IPS-15b (cell line): ENCODE results near the gene GFRA1.

Experiments used
- H3K27me3 ChIP-seq: one replicate; pipeline ENCODE4 v1.6.1; 2013; ENCODE audit warnings: low read length; ENCODE audit not compliant: control insufficient read depth, insufficient read depth
- H3K36me3 ChIP-seq: one replicate; pipeline ENCODE4 v1.6.1; 2013; ENCODE audit warnings: low read length; ENCODE audit not compliant: control insufficient read depth, insufficient read depth
- H3K4me1 ChIP-seq: one replicate; pipeline ENCODE4 v1.6.1; 2013; ENCODE audit warnings: mild to moderate bottlenecking, low read length; ENCODE audit not compliant: control insufficient read depth, insufficient read depth
- H3K4me3 ChIP-seq: one replicate; pipeline ENCODE4 v1.5.1; 2013; ENCODE audit warnings: low read depth, low read length
- H3K9ac ChIP-seq: one replicate; pipeline ENCODE4 v1.6.1; 2013; ENCODE audit warnings: low read depth, mild to moderate bottlenecking, low read length
- H3K9me3 ChIP-seq: one replicate; pipeline ENCODE4 v1.6.1; 2013; ENCODE audit warnings: mild to moderate bottlenecking, low read length; ENCODE audit not compliant: control insufficient read depth, insufficient read depth

GFRA1 gene

DNA sequence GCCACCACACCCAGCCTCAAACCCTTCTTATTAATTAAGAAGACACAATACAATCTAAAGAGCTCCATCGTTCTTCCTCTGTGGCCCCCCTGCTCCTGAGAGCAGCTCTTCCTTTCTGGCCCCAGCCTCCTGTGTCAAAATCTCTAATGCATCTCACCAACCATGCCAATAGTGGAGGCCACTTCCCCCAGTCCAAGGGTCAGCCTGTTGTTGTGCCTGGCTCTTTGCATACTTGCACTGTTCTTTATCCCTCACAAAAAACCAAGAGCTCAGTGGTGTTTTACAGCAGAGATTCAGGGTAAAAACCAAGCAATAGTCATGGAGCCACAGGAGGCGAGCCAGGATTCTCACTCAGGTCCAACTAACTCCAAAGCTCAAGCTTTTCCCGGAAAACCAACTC is 190.2 kb downstream of the GFRA1 start:
- Histone ChIP-seq H3K27me3 (no peaks in the 10 kb centered on the region), H3K36me3 (no peaks in the 10 kb centered on the region), H3K9me3 (no peaks in the 10 kb centered on the region), H3K9ac (no peak overlapping the region), H3K4me3 (no peak overlapping the region), H3K4me1 (no peaks in the 10 kb centered on the region)

DNA sequence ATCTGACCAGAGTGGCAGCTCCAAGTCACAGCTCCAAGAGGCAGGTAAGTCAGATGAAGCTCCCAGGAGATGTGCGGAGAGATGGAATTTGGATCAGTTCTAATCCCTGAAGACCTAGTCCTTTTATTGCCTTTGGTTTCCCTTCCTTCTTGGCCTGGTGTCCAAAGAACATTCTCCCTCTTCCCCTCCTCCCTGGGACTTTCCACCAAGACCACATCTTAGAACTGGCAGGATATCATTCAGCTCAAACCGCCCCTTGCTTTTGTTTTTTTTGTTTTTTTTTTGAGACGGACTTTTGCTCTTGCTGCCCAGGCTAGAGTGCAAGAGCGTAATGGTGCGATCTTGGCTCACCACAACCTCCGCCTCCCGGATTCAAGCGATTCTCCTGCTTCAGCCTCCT is 190.8 kb downstream of the GFRA1 start:
- Histone ChIP-seq H3K9ac (no peak overlapping the region), H3K27me3 (no peaks in the 10 kb centered on the region), H3K9me3 (no peaks in the 10 kb centered on the region), H3K36me3 (no peaks in the 10 kb centered on the region), H3K4me1 (no peaks in the 10 kb centered on the region), H3K4me3 (no peak overlapping the region)

DNA sequence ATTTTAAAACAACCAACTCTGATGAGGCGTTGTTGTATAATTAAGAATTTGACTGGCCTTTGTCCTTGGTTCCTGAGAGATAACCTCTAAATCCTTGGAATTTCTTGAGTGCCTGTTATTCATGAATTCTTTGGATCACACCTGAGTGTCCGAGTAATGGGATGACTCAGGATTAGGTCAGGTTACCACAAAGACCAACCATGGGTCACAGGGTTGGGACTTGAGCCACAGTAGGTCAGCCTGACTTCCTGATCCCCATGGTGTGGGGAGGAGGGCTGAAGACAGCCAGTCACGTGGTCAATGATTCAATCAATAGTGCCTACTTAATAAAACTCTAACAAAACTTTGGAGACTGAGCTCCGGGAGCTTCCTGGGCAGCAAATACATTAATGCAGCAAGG is 192.5 kb downstream of the GFRA1 start:
- H3K36me3 ChIP-seq, result no peaks in the 10 kb centered on the region
- no peak overlapping the region for H3K4me3 ChIP-seq
- H3K4me1 ChIP-seq, result no peaks in the 10 kb centered on the region
- no peaks in the 10 kb centered on the region for H3K9me3 ChIP-seq
- H3K9ac ChIP-seq, result no peak overlapping the region
- H3K27me3 ChIP-seq, result no peaks in the 10 kb centered on the region

DNA sequence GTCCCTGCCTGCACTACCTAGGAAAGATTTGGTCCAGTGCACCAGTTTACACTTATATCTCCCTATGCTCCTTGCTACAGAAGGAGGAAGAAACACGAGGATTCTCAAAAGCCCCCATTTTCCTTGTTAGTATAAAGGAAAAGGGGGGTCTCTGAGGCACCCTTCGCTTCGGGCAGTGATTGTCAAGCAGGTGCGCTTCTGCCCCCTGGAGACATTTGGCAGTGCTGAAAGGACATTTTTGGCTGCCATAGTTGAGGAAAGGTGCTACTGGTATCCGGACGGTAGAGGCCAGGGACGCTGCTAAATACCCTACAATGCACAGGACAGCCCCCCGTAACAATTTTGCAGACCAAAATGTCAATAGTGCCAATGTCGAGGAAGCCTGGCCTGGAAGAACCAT is 193.7 kb downstream of the GFRA1 start:
- Histone ChIP-seq H3K9ac (no peak overlapping the region), H3K9me3 (no peaks in the 10 kb centered on the region), H3K4me3 (no peak overlapping the region), H3K36me3 (no peaks in the 10 kb centered on the region), H3K4me1 (no peaks in the 10 kb centered on the region), H3K27me3 (no peaks in the 10 kb centered on the region)

DNA sequence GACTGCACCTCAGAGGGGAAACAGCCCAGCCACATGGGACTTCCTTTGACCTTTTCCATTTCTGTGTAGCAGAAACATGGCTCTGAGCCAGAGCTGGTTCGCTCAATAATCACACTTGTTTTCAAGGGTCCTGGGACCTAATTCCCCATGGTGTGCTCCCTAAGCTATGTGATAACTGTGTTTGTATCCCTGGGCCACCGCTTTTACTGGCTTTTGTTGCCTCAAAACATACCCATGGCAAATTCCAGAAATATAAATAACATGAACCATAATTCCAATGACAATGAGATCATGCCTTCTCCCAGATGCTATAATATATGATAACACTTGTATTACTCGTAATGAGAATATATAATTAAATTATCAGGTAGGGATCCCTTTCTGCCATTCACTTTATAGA is 196.4 kb downstream of the GFRA1 start:
- no peaks in the 10 kb centered on the region for H3K9me3 ChIP-seq
- no peak overlapping the region for H3K9ac ChIP-seq
- no peaks in the 10 kb centered on the region for H3K4me1 ChIP-seq
- H3K36me3 ChIP-seq, result no peaks in the 10 kb centered on the region
- no peak overlapping the region for H3K4me3 ChIP-seq
- H3K27me3 ChIP-seq, result no peaks in the 10 kb centered on the region

DNA sequence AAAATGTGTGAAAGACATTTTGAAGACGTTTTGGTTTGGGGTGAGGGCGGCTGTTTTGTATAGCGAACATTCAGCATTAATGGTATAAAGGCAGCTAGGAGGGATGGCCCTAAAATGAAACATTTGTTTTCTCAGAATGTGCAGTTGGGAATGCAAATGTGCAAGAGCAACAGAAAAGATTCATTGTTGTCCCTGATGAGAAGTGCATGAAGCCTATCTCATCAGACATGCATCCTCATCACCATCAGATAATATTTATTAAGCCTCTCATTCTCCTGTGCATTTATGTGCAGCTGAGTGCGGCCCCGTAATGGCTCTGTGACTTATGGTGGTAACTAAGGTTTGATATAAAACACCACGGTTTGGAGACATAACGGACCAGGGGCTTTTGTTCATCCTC is 199.5 kb downstream of the GFRA1 start:
- Histone ChIP-seq H3K9me3 (no peaks in the 10 kb centered on the region), H3K9ac (no peak overlapping the region), H3K4me1 (peaks cover 3% of the 10 kb centered on the region), H3K27me3 (no peaks in the 10 kb centered on the region), H3K36me3 (no peaks in the 10 kb centered on the region), H3K4me3 (no peak overlapping the region)

DNA sequence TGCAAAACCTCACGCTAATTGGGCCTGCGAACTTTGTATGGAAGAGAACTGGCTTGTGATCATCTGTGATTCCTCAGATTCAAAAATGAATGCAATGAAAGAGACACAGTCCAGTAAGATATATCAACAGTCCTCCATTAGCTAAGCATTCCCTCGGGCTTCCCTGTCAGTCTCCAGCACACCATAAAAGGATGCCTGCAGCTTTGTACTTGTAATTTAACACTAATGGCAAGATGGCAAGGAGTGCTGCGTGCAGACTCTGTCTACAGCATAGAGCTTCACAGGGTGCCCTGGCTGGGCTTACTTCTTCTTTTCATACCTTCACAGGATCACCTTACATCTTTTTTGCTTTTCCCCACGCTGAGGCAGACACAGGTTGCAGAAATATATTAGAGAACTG is 200.0 kb downstream of the GFRA1 start:
- Histone ChIP-seq H3K4me1 (peaks cover 3% of the 10 kb centered on the region), H3K27me3 (no peaks in the 10 kb centered on the region), H3K9me3 (no peaks in the 10 kb centered on the region), H3K36me3 (no peaks in the 10 kb centered on the region), H3K9ac (no peak overlapping the region), H3K4me3 (no peak overlapping the region)

DNA sequence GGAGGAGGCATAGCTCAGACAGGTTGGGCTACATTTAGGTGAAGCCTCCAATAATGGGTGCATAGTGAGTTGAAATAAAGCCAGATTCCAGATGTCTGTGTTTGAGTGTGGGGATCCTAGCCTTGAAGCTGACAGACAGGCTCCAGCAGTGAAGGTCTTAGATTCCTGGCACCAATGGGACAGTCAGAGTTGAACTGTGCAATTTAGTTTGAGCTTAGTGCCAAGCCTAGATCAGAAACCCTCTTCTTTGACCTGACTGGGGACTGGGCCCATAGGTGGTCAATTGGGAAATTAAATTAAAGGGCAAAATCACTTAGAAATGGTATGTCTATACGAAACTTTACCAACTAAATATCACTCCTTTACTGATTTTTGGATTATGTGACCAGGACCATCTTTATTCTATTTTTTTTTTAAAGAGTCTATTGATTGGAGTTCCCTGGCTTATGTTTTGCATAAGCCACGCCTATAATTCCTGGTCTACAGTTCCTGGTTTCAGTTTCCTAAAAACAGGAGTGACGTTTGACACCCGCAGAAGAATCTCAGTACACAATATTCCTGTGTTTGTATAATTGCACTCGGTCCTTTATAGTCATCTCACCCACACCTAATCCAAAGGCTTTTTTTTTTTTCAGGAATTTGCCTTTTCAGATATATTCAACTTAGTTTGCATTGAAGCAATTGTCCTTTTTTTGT is 201.4 kb downstream of the GFRA1 start:
- no peak overlapping the region for H3K9ac ChIP-seq
- H3K4me3 ChIP-seq, result no peak overlapping the region
- no peaks in the 10 kb centered on the region for H3K9me3 ChIP-seq
- H3K36me3 ChIP-seq, result no peaks in the 10 kb centered on the region
- peaks cover 3% of the 10 kb centered on the region for H3K4me1 ChIP-seq
- no peaks in the 10 kb centered on the region for H3K27me3 ChIP-seq

DNA sequence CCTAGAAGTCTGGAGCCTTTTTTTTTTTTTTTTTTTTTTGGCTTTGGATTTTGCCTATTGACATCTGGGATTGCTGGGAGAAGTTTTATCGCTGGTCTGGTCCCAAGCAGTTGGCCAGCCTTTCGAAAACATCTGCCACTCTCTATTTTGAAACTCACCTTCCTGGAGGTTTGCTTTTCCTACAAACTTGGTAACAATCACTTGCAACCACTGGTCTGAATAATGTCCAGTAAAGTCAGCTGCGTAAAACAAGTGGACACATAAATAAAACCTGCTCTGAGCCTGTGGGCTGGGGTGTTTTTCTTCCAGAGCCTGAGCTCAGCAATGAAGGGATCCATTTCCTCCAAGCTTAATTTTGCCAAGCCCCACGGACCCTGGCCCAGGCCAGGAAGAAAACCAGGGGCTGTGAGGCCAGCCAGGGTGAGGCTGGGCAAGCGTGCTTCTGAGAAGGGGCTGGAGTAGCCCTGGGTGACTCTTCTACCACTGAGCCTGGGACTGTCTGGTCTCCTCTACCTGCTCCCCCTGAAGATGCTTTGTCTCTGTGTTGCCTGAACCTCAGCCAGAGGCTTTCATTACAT is 202.2 kb downstream of the GFRA1 start:
- Histone ChIP-seq H3K9me3 (no peaks in the 10 kb centered on the region), H3K9ac (no peak overlapping the region), H3K27me3 (no peaks in the 10 kb centered on the region), H3K4me3 (no peak overlapping the region), H3K4me1 (peaks cover 3% of the 10 kb centered on the region), H3K36me3 (no peaks in the 10 kb centered on the region)

DNA sequence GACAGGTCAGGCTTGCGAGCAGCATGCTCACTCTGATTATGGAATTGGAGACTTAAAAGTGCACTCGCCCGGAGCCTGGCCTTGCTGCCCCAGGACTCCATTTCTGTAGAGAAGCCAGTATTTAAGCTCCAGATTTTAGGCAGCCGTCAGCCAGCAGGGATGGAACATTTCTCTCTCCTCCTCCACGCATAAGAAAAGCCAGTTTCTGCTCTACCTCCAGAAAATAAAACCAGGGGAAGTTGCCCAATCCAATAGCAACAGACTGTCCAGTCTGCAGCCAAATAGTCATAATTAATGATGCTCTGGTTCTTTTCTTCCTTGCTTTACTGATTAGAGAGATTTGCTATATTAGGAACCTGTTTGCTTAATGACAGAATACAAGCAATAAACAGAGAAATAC is 203.2 kb downstream of the GFRA1 start:
- Histone ChIP-seq H3K27me3 (no peaks in the 10 kb centered on the region), H3K4me3 (no peak overlapping the region), H3K4me1 (peaks cover 3% of the 10 kb centered on the region), H3K9me3 (no peaks in the 10 kb centered on the region), H3K9ac (no peak overlapping the region), H3K36me3 (no peaks in the 10 kb centered on the region)

DNA sequence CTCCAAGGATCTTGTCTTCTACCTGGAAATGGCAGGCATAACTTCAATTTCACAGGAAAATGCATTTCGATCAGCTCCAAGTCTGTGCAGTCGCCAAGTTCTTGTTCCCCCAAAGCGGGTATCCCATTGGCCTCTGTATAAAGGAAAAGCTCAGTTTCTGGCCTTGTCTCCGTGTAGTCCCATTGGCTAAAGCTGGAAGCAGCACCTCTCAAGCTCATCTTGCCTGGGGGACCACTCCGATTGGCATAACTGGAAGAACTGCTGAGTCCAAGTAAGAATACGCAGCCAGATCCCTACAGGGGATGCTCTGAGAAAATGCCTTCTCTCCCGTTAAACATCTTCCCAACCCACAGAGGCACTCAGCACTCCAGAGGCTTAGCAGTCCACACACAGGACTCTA is 205.2 kb downstream of the GFRA1 start:
- H3K4me1 ChIP-seq, result peaks cover 3% of the 10 kb centered on the region
- H3K27me3 ChIP-seq, result no peaks in the 10 kb centered on the region
- no peaks in the 10 kb centered on the region for H3K36me3 ChIP-seq
- no peak overlapping the region for H3K4me3 ChIP-seq
- no peaks in the 10 kb centered on the region for H3K9me3 ChIP-seq
- no peak overlapping the region for H3K9ac ChIP-seq

DNA sequence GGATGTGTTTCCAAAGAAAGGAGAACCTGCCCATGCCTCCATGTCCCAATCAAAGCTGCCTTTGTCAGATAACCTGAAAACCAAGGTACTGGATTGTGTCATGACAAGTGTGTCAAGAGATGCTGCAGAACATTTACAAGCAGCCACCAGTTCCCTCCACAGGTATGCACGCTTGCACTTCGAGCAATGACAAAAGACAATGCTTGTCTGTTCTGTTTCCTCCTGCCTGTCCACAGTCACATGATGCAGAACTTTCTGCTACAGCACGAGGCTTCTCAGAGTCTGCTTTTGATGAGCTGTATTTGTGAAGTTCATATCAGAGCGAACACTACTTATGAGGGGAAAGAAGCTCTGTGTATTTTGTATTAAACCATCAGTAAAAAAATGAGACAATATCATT is 209.9 kb downstream of the GFRA1 start:
- Histone ChIP-seq H3K9me3 (no peaks in the 10 kb centered on the region), H3K9ac (no peak overlapping the region), H3K4me3 (no peak overlapping the region), H3K4me1 (no peaks in the 10 kb centered on the region), H3K36me3 (no peaks in the 10 kb centered on the region), H3K27me3 (no peaks in the 10 kb centered on the region)
